H1 (cell line): ENCODE results near the gene CNGA2. TPM values are rescaled to one million over a fixed set of nuclear protein-coding genes. Genes with fewer than 3 reads are reported as not detected.

Experiments
- CTCF ChIA-PET: fragments of 300-600 bp; sonication (Branson Sonifier 250); formaldehyde crosslinking; loops from one replicate; lab custom pipeline; 2021; ENCODE audit not compliant: partially characterized antibody; lab: Charles Lee
- POLR2A ChIA-PET: fragments of 300-600 bp; sonication (Branson Sonifier 250); formaldehyde crosslinking; loops from one replicate; lab custom pipeline; 2021; ENCODE audit warnings: inconsistent platforms; ENCODE audit not compliant: partially characterized antibody; lab: Charles Lee
- DNase-seq, 2 experiments: peaks; one replicate each; pipeline versions ENCODE4 v3.0.0 to v3.0.0-alpha.2; 2010 to 2022; ENCODE audit warnings: low spot score in 2 of 2, low read depth in 1 of 2, mixed read lengths in 1 of 2
- FAIRE-seq: peaks from 2 replicates; lab custom pipeline; 2011; peaks lifted over from hg19 to GRCh38; lab: Jason Lieb, UNC
- H2AFZ ChIP-seq: 2 replicates; pipeline ENCODE4 v1.8.1; 2012; ENCODE audit warnings: low read length, inconsistent platforms
- H2AK5ac ChIP-seq: 2 replicates; pipeline ENCODE4 v1.6.1; 2013; ENCODE audit warnings: low read depth, low read length
- H2BK120ac ChIP-seq: replicated peaks from 2 replicates; pipeline ENCODE3; 2013; ENCODE audit warnings: low read depth, low read length, inconsistent platforms
- H2BK12ac ChIP-seq: 2 replicates; pipeline ENCODE4 v1.6.1; 2013; ENCODE audit warnings: low read depth, low read length
- H2BK15ac ChIP-seq: 2 replicates; pipeline ENCODE4 v1.6.1; 2013; ENCODE audit warnings: low read length
- H2BK20ac ChIP-seq: 2 replicates; pipeline ENCODE4 v1.6.1; 2013; ENCODE audit warnings: low read length
- H2BK5ac ChIP-seq: 2 replicates; pipeline ENCODE4 v1.6.1; 2013; ENCODE audit warnings: low read depth, low read length
- H3K14ac ChIP-seq: 2 replicates; pipeline ENCODE4 v1.6.1; 2013; ENCODE audit warnings: inconsistent platforms; ENCODE audit not compliant: insufficient read length
- H3K18ac ChIP-seq: 2 replicates; pipeline ENCODE4 v1.6.1; 2013; ENCODE audit warnings: low read length; ENCODE audit errors: extremely low read depth
- H3K23ac ChIP-seq: 2 replicates; pipeline ENCODE4 v1.6.1; 2013; ENCODE audit warnings: inconsistent platforms; ENCODE audit not compliant: insufficient read length
- H3K23me2 ChIP-seq: 2 replicates; pipeline ENCODE4 v1.6.1; 2013; ENCODE audit warnings: low read depth, low read length
- H3K27ac ChIP-seq: 2 replicates; pipeline ENCODE4 v1.6.1; 2011; ENCODE audit warnings: low read depth, low read length, inconsistent platforms
- H3K27me3 ChIP-seq, 4 experiments: replicated peaks in 1 of 4; 1 replicate in 1 of 4; 2 replicates in 3 of 4; pipeline versions ENCODE4 v1.6.1 to v1.8.1; 2011 to 2013; ENCODE audit warnings: low read length in 3 of 4, mild to moderate bottlenecking in 3 of 4, inconsistent platforms in 2 of 4, mixed read lengths in 2 of 4, moderate library complexity in 1 of 4; ENCODE audit not compliant: control insufficient read depth in 3 of 4, insufficient read depth in 3 of 4; ENCODE audit errors: extremely low read depth in 1 of 4
- H3K36me3 ChIP-seq, 4 experiments: 2 replicates each; pipeline versions ENCODE4 v1.6.1 to v1.8.1; 2011 to 2013; ENCODE audit warnings: mild to moderate bottlenecking in 4 of 4, low read length in 3 of 4, moderate library complexity in 2 of 4, control low read depth in 1 of 4, inconsistent platforms in 1 of 4; ENCODE audit not compliant: insufficient read depth in 4 of 4, control insufficient read depth in 2 of 4
- H3K4ac ChIP-seq: replicated peaks from 2 replicates; pipeline ENCODE3; 2013; ENCODE audit warnings: low read length, low read depth, mixed read lengths, inconsistent platforms; ENCODE audit not compliant: insufficient read length
- H3K4me1 ChIP-seq, 4 experiments: replicated peaks in 1 of 4; 1 replicate in 1 of 4; 2 replicates in 3 of 4; pipeline versions ENCODE4 v1.6.1 to v1.8.1; 2011 to 2013; ENCODE audit warnings: low read length in 3 of 4, inconsistent platforms in 2 of 4, mixed read lengths in 1 of 4; ENCODE audit not compliant: insufficient read depth in 4 of 4, control insufficient read depth in 3 of 4
- H3K4me2 ChIP-seq, 2 experiments: 2 replicates each; pipeline versions ENCODE4 v1.6.1 to v1.8.1; 2011 to 2013; ENCODE audit warnings: low read depth in 2 of 2, low read length in 2 of 2, control low read depth in 1 of 2, inconsistent platforms in 1 of 2, mild to moderate bottlenecking in 1 of 2; ENCODE audit not compliant: insufficient read depth in 1 of 2
- H3K4me3 ChIP-seq, 4 experiments: fragments of 200-600, 300-600 bp in 1 of 4; sonication (generic), shearing (Covaris generic), sonication (Bioruptor Twin) in 1 of 4; 2 replicates each; pipeline versions ENCODE4 v1.5.1 to v1.8.1; 2011 to 2016; ENCODE audit warnings: low read length in 4 of 4, low read depth in 3 of 4, control low read depth in 2 of 4, inconsistent platforms in 2 of 4, mild to moderate bottlenecking in 2 of 4, mixed read lengths in 1 of 4, moderate library complexity in 1 of 4; ENCODE audit not compliant: insufficient read depth in 2 of 4; ENCODE audit errors: extremely low read depth in 1 of 4
- H3K56ac ChIP-seq: replicated peaks from 2 replicates; pipeline ENCODE3; 2013; ENCODE audit warnings: low read depth, mild to moderate bottlenecking, mixed read lengths, low read length, inconsistent platforms; ENCODE audit not compliant: insufficient read length
- H3K79me1 ChIP-seq: 2 replicates; pipeline ENCODE4 v1.6.1; 2013; ENCODE audit warnings: low read depth, low read length, control low read depth
- H3K79me2 ChIP-seq, 2 experiments: 2 replicates each; pipeline versions ENCODE4 v1.6.1 to v1.8.1; 2012 to 2013; ENCODE audit warnings: low read length in 2 of 2, mild to moderate bottlenecking in 2 of 2, inconsistent platforms in 1 of 2; ENCODE audit not compliant: insufficient read depth in 2 of 2, control insufficient read depth in 1 of 2
- H3K9ac ChIP-seq, 4 experiments: replicated peaks in 1 of 4; 1 replicate in 1 of 4; 2 replicates in 3 of 4; pipeline versions ENCODE4 v1.6.1 to v1.8.1; 2011 to 2013; ENCODE audit warnings: low read depth in 3 of 4, low read length in 3 of 4, control low read depth in 2 of 4, mild to moderate bottlenecking in 2 of 4, moderate library complexity in 2 of 4, inconsistent platforms in 1 of 4; ENCODE audit errors: extremely low read depth in 1 of 4
- H3K9me3 ChIP-seq, 2 experiments: 2 replicates each; pipeline versions ENCODE4 v1.6.1 to v1.8.1; 2012 to 2013; ENCODE audit warnings: mild to moderate bottlenecking in 2 of 2, moderate library complexity in 2 of 2, control low read depth in 1 of 2, inconsistent platforms in 1 of 2, low read depth in 1 of 2, low read length in 1 of 2, mixed read lengths in 1 of 2; ENCODE audit not compliant: insufficient read depth in 2 of 2
- H4K20me1 ChIP-seq, 2 experiments: replicated peaks in 1 of 2; 2 replicates each; pipeline versions ENCODE3 to v1.8.1; 2011 to 2013; ENCODE audit warnings: inconsistent platforms in 2 of 2, low read length in 2 of 2, mild to moderate bottlenecking in 1 of 2; ENCODE audit not compliant: insufficient read depth in 2 of 2, control insufficient read depth in 1 of 2
- H4K5ac ChIP-seq: 2 replicates; pipeline ENCODE4 v1.6.1; 2013; ENCODE audit warnings: low read length, low read depth, mixed read lengths, inconsistent platforms; ENCODE audit not compliant: insufficient read length
- H4K8ac ChIP-seq: 2 replicates; pipeline ENCODE4 v1.8.0; 2013; ENCODE audit warnings: mild to moderate bottlenecking, moderate library complexity, low read length, inconsistent platforms; ENCODE audit not compliant: insufficient read depth; ENCODE audit errors: extremely low read depth
- H4K91ac ChIP-seq: replicated peaks from 2 replicates; pipeline ENCODE3; 2013; ENCODE audit warnings: low read length, mixed read lengths, inconsistent platforms; ENCODE audit not compliant: insufficient read length
- CTCF ChIP-seq, 3 experiments: IDR thresholded peaks; 1 replicate in 2 of 3; 2 replicates in 1 of 3; pipeline versions ENCODE4 v1.5.1 to v1.6.1; 2011; ENCODE audit warnings: low read length in 3 of 3, mild to moderate bottlenecking in 3 of 3, inconsistent platforms in 2 of 3, low read depth in 1 of 3, moderate library complexity in 1 of 3; ENCODE audit not compliant: insufficient read depth in 1 of 3; ENCODE audit errors: control extremely low read depth in 1 of 3
- EGR1 ChIP-seq: IDR thresholded peaks from 2 replicates; pipeline ENCODE4 v1.6.1; 2011; ENCODE audit warnings: low read depth, low read length, borderline replicate concordance
- JUND ChIP-seq: IDR thresholded peaks from 2 replicates; pipeline ENCODE4 v1.6.1; 2011; ENCODE audit warnings: mild to moderate bottlenecking, improper control_type of control experiment, low read length
- MAFK ChIP-seq: IDR thresholded peaks from 2 replicates; pipeline ENCODE4 v1.6.1; 2012; ENCODE audit warnings: low read depth, mild to moderate bottlenecking, improper control_type of control experiment, low read length
- POLR2AphosphoS5 ChIP-seq: IDR thresholded peaks from 2 replicates; pipeline ENCODE4 v1.6.1; 2011; ENCODE audit warnings: low read depth, low read length
- RNF2 ChIP-seq: fragments of 200-900, 300-1000 bp; sonication (generic); IDR thresholded peaks from 2 replicates; pipeline ENCODE4 v1.7.1; 2016; ENCODE audit warnings: borderline replicate concordance, low read depth, mild to moderate bottlenecking, antibody characterized with exemption, low read length; ENCODE audit not compliant: poor library complexity, severe bottlenecking; ENCODE audit errors: missing control alignments
- SIN3A ChIP-seq, 2 experiments: IDR thresholded peaks in 1 of 2; conservative IDR thresholded peaks in 1 of 2; 2 replicates each; pipeline ENCODE4 v1.6.1; 2011 to 2012; ENCODE audit warnings: low read length in 2 of 2, improper control_type of control experiment in 1 of 2, low read depth in 1 of 2, mild to moderate bottlenecking in 1 of 2
- TCF12 ChIP-seq: IDR thresholded peaks from 2 replicates; pipeline ENCODE4 v1.6.1; 2011; ENCODE audit warnings: low read depth, mild to moderate bottlenecking, low read length
- TEAD4 ChIP-seq: IDR thresholded peaks from 2 replicates; pipeline ENCODE4 v1.6.1; 2012; ENCODE audit warnings: low read depth, low read length, inconsistent platforms, mixed read lengths
- WGBS, 2 experiments: shearing (Covaris generic) in 1 of 2; methylation state at CpG; one replicate each; pipeline versions ENCODE4 v1.1.6 to v1.1.7; 2013 to 2015; ENCODE audit warnings: low lambda C conversion rate in 2 of 2, mixed read lengths in 2 of 2, inconsistent platforms in 1 of 2, low coverage in 1 of 2, missing lambda C conversion rate in 1 of 2; ENCODE audit not compliant: insufficient replicate concordance in 2 of 2, insufficient coverage in 1 of 2, insufficient read length in 1 of 2; ENCODE audit errors: extremely low coverage in 1 of 2, missing lambda C conversion rate in 1 of 2; 5-methylcytosine and 5-hydroxymethylcytosine counted together
- polyA plus RNA-seq, 7 experiments: library from polyadenylated mRNA; depleted of rRNA in 3 of 7; stranded (reverse) in 5 of 7; unstranded in 2 of 7; fragments of >200 nt in 5 of 7; fragments of 200-250 nt in 2 of 7; gene quantifications; 1 replicate in 5 of 7; 2 replicates in 1 of 7; 4 replicates in 1 of 7; pipeline versions ENCODE4 v1.2.1 to v1.2.3, GENCODE V29; 2011 to 2013; ENCODE audit warnings: missing spikeins in 2 of 7, mixed read lengths in 2 of 7
- total RNA-seq: library from RNA; stranded (reverse); fragmentation: NEBNext Ultra II Directional; extraction: Animal tissue kit (Norgen Biotek cat#: 25700); gene quantifications from 2 replicates; pipeline ENCODE4 v1.2.1, GENCODE V29; 2021
- TF ChIP-seq, protein P1 (sequence below): IDR thresholded peaks from 2 replicates; pipeline ENCODE4 v1.6.1; 2012; ENCODE audit warnings: inconsistent platforms

The CNGA2 gene
- total and polyA plus RNA-seq, 2 of the 8 experiments (the other 6 are each of a cell fraction or from before 2014, with no cell fraction given), result not detected

- H4K5ac ChIP-seq, result no peak overlapping the region
- H3K9me3 ChIP-seq, result no peaks in the 10 kb centered on the region
- no peak overlapping the region for H2BK20ac ChIP-seq
- no peak overlapping the region for H3K4ac ChIP-seq
- H3K18ac ChIP-seq, result no peak overlapping the region
- no peak overlapping the region for H2BK120ac ChIP-seq
- no peak overlapping the region for H2AK5ac ChIP-seq
- H3K4me2 ChIP-seq, result no peak overlapping the region; a peak in 1 of 4 replicates
- H3K56ac ChIP-seq, result no peak overlapping the region
- H4K20me1 ChIP-seq, result no peaks in the 10 kb centered on the region
- H2BK12ac ChIP-seq, result no peak overlapping the region
- no peaks in the 10 kb centered on the region for H3K27me3 ChIP-seq
- H3K23me2 ChIP-seq, result no peaks in the 10 kb centered on the region
- no peak overlapping the region for H3K23ac ChIP-seq
- H4K8ac ChIP-seq, result no peak overlapping the region
- H3K36me3 ChIP-seq, result no peaks in the 10 kb centered on the region
- POLR2A ChIA-PET, result no interaction called here
- WGBS, 2 experiments, result 74% methylated on average over 9 of the region's 13 CpGs; no CpG with 5 or more reads in 1 of the 2 experiments
- no peak overlapping the region for H2BK15ac ChIP-seq
- CTCF ChIA-PET, result interaction anchor here (1.1 kb wide), 1 partner anchor 26 kb away, joined by 3 read pairs; no protein-coding TSS in a partner anchor
- no peak overlapping the region for H3K9ac ChIP-seq
- DNase-seq, result no peak
- H2AFZ ChIP-seq, result no peak overlapping the region
- H3K4me1 ChIP-seq, result no peaks in the 10 kb centered on the region
- H3K14ac ChIP-seq, result no peak overlapping the region
- H3K27ac ChIP-seq, result no peak overlapping the region
- no peak overlapping the region for H2BK5ac ChIP-seq
- no peaks in the 10 kb centered on the region for H3K79me2 ChIP-seq
- no peak overlapping the region for H4K91ac ChIP-seq
- H3K79me1 ChIP-seq, result no peaks in the 10 kb centered on the region
- FAIRE-seq, result no peak
- H3K4me3 ChIP-seq, result no peak overlapping the region
- TF ChIP-seq TCF12 (no peak), SIN3A (conservative IDR thresholded peaks at IDR 0.05 in 1 of 2, IDR thresholded peaks at IDR 0.05 in 1 of 2; ENCODE audit: low read depth in 1 of 2, low read length in 2 of 2) (no peak), CTCF (IDR thresholded peaks at IDR 0.05; ENCODE audit: control extremely low read depth in 1 of 3, insufficient read depth in 1 of 3, low read depth in 1 of 3, low read length in 3 of 3) (no peak), MAFK (no peak), JUND (no peak), RNF2 (no peak), POLR2AphosphoS5 (no peak), TEAD4 (no peak), EGR1 (no peak)
- TF ChIP-seq, protein P1, sequence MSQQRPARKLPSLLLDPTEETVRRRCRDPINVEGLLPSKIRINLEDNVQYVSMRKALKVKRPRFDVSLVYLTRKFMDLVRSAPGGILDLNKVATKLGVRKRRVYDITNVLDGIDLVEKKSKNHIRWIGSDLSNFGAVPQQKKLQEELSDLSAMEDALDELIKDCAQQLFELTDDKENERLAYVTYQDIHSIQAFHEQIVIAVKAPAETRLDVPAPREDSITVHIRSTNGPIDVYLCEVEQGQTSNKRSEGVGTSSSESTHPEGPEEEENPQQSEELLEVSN, result no peak
These were observed 41.7 kb downstream of the CNGA2 start for GRCh38 chrX:151776181-151776731.
